AG10803 (cell line): ENCODE measurements around the gene RANBP3.
A peak's percentile ranks its signal among the peaks of the same experiment; 100 is the strongest.

ENCODE experiments used
- DNase-seq: peaks from one replicate; pipeline ENCODE4 v3.0.0; 2010; ENCODE audit warnings: low read depth
- H3K4me3 ChIP-seq: 2 replicates; pipeline ENCODE4 v1.5.1; 2011; ENCODE audit warnings: mild to moderate bottlenecking, low read length, control low read depth
- TF ChIP-seq, protein P1 (sequence below): conservative IDR thresholded peaks from 2 replicates; pipeline ENCODE4 v1.5.1; 2011; ENCODE audit warnings: mild to moderate bottlenecking, low read length, control low read depth, inconsistent platforms

Gene RANBP3

DNA sequence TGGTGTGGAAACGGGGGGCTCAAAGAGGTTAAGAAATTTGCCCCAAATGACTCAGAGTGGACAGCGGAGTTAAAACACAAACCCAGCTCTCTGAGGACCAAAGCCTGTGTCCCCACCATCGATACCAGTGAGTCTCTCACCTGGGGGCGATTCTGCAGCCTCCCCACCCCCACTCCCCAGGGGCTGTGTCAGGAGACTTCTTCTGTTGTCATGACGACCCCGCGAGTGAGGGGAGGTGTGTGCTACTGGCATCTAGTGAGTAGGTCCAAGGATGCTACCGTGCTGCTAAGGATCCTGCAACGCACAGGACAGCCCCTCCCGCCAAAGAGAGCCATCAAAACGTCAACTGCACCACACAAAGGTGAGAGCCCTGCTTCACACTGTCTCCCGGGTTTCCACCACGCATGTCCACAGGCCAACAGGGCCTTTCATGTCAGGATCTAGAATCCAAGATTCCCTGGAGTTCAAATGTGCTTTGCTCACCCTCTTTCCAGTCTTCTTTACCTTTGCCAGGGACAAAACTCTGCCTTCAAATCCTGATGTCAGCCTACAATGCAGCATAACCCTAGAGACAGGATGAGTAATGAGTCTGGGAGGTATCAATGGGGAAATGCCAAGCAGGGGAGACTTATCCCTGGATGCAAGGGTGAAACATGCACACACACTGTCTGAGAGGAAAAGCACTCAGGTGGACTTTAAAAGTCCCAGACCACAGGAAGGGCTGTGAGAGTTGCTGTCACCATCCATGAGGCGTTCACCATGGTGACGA, 3.9 kb downstream of the RANBP3 start:
- TF ChIP-seq, protein P1, sequence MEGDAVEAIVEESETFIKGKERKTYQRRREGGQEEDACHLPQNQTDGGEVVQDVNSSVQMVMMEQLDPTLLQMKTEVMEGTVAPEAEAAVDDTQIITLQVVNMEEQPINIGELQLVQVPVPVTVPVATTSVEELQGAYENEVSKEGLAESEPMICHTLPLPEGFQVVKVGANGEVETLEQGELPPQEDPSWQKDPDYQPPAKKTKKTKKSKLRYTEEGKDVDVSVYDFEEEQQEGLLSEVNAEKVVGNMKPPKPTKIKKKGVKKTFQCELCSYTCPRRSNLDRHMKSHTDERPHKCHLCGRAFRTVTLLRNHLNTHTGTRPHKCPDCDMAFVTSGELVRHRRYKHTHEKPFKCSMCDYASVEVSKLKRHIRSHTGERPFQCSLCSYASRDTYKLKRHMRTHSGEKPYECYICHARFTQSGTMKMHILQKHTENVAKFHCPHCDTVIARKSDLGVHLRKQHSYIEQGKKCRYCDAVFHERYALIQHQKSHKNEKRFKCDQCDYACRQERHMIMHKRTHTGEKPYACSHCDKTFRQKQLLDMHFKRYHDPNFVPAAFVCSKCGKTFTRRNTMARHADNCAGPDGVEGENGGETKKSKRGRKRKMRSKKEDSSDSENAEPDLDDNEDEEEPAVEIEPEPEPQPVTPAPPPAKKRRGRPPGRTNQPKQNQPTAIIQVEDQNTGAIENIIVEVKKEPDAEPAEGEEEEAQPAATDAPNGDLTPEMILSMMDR, result no peak
- no peak for DNase-seq
- H3K4me3 ChIP-seq, result no peak overlapping the region

DNA sequence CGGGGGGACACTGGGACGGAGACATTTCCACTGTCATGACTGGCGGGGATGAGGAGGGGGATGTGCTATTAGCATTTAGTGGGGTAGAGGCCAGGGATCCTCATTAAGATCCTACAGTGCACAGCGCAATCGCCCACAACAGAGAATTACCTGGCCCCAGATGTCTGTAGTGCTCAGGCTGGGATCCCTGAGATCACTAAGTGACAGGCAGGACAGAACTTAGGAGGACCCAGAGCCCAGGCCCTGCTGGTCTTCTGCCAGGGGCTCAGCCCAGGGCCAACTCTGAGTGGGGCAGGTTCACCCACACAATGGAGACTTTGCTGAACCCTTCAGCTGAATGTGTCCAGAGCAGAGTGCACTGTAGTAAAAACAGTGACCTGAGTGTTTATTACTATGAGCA, 4.6 kb downstream of the RANBP3 start:
- TF ChIP-seq, protein P1, result no peak
- no peak for DNase-seq
- H3K4me3 ChIP-seq, result no peak overlapping the region

DNA sequence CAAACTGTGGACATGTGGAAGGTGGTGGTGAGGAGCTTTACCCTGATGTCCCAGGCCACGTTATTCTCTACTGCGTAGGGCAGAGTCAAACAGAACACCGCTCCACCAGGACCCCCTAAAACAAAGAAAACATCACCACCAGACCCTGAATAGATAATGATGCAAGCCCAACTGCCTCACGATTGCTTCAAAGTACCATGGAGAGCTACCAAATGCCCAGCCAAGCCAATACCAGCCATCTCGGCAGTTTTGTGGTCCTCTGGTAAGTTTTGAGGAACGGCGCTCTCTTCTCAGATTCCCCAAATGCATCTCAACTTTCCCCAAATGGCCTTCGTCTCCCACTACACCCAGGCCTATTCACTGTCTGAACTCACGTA, 5.6 kb downstream of the RANBP3 start:
- no peak overlapping the region for H3K4me3 ChIP-seq
- no peak for DNase-seq
- TF ChIP-seq, protein P1, result no peak

DNA sequence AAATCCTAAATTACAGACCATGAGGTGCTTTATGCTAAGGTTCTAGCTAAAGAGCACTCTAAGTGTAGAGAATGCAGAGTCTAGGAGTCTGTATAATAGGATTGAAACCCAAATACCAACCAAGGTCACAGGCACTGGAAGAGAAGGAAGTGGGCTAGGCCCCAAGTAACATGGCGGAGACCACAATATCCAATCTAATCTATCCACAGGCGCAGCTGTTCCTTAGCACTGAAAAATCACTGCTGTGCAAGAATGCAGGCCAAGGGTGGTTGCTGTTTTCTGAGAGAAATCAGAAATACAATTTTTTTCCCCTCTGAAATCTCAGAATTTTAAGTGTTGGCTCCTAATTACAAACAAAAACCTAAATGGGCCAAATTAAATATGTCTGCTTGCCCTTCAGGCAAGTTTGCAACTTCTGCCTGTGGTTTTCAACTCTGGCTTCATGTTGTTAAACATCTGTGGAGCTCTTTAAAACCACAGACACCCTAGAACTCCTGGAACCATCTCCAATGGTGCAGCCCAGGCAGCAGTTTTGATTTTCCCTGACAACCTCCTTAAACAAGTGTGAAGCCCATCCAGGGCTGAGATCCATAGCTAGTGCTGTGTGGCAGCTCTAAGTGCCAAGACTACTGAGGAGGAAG, 6.1 kb downstream of the RANBP3 start:
- no peak overlapping the region for H3K4me3 ChIP-seq
- TF ChIP-seq, protein P1, result no peak

DNA sequence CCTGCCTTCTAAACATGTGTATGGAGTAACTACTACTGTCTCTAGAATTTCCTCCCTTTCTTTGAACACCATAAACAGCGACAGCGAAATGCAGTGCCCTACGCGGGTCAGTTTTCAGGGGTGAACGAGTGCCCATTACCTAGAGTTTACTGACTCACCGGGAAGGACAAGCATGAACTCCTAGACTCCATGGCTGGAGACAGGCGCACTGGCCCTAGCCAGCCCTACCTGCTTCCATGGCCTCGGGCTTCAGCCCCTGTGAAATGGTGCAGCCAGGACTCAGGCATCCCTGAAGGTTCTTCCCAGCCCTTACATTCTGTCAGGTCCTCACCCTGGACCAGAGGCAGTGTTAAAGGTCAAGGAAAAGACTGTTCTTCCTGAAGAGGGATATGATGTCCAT, 8.5 kb downstream of the RANBP3 start:
- no peak for DNase-seq
- H3K4me3 ChIP-seq, result no peak overlapping the region
- TF ChIP-seq, protein P1, result no peak

More for the DNA sequence above, 6.1 kb downstream of the RANBP3 start:
- peak; percentile 31 for DNase-seq

DNA sequence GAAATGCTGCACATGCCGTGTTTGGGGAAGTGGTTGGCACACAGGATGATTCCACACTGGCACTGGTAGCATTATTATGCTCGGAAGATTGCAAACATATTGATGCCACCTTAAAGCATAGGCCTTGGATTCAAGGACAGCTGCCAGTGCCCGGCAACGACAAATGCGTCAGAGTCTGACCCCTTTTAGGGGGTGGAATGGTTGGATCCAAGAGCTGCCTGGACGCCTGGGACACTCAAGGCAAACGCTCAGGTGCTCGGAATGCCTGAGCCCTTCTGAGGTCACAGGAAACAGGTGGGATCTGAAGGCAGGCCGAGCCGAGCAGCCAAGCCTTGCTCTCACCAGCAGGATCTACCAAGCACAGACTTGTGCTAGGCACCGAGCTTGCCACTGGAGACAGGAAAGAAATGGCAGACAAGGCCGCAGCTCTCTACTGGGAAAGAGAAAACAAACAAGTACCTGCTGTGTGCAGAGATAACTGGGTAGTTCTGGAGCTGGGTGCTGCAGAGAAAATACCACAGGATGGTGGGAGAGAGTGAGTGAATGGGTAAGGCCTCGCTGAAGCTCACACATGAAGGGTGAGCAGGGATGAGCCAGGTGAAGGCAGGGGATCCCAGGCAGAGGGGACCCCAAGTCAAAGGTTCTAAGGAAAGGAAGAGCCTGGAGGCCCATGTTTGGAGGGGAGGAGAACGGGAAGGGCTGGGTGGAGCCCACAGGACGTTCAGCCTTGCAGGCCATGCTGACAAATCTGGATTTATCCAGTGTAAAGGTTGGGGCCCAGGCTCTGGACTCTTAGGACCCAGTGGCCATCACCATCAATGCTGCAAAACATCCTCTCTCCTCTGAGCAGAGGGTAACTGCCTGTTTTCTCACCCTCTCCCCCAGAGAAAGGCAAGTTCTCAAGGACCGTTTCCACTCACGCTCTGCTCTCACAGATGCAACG, 9.2 kb downstream of the RANBP3 start:
- TF ChIP-seq, protein P1, result no peak
- DNase-seq, result no peak
- H3K4me3 ChIP-seq, result no peak overlapping the region
